Measurements from ENCODE around the gene SOX18.
A peak's percentile ranks its signal among the peaks of the same experiment; 100 is the strongest.
"Not testable (repeated sequence)": the region's sequence is repeated elsewhere in the genome, so short reads cannot be mapped to it uniquely, and the experiment has no call there.

The SOX18 gene

GRCh38 chr20:64049060-64049877 is at the start of gene SOX18:
TSS of gene SOX18 (minus strand) at chr20:64049639. CDS start at chr20:64049516, 123 bp downstream.
- no peak for DNase-seq (ENCODE audit: low spot score)

DNA sequence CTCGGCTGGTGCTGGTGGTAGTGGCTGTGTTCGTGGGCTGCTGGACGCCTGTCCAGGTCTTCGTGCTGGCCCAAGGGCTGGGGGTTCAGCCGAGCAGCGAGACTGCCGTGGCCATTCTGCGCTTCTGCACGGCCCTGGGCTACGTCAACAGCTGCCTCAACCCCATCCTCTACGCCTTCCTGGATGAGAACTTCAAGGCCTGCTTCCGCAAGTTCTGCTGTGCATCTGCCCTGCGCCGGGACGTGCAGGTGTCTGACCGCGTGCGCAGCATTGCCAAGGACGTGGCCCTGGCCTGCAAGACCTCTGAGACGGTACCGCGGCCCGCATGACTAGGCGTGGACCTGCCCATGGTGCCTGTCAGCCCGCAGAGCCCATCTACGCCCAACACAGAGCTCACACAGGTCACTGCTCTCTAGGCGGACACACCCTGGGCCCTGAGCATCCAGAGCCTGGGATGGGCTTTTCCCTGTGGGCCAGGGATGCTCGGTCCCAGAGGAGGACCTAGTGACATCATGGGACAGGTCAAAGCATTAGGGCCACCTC is 49.1 kb upstream of the SOX18 start:
- no peak for DNase-seq (ENCODE audit: low spot score)

DNA sequence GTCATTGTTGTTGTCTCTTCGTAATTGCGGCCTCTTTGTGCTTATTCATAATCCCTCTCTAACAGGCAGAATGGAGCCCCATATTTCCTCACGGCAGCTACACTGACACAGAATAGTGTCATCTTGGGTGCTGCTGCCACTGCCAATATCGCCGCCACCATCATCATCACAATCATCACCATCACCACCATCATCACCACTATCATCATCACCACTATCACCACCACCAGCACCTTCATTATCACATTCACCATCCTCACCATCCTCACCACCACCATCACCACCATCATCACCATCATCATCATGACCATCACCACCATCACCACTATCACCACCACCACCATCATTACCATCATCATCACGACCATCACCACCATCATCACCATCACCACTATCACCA is 47.1 kb upstream of the SOX18 start:
- no peak for DNase-seq (ENCODE audit: low spot score)

GRCh38 chr20:64095927-64096326 is 46.5 kb upstream of the SOX18 start:
- no peak for DNase-seq (ENCODE audit: low spot score)

DNA sequence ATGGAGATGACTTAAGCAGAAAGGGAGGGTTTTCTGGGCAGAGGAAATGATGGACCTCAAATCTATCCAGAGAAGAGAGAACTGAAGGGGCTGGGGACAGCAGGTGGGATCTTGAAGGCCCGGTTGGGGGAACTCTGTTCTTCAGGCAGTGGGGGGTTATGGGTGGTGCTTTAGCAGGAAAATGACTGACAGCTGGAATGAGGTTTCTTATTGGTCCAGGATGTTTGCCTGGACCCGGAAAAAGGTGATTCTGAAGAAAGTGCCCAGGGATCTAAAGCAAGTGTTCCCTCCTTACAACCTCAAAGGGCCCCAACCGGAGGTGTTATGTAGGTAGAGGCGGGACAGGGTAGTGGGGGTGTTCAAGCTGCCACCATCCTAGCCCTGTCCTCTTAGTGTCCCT is 46.0 kb upstream of the SOX18 start:
- no peak for DNase-seq (ENCODE audit: low spot score)

GRCh38 chr20:64093013-64093503 is 43.6 kb upstream of the SOX18 start:
- no peak for DNase-seq (ENCODE audit: low spot score)

- DNase-seq (ENCODE audit: low spot score) = no peak
Observed at GRCh38 chr20:64092258-64093012, 43.0 kb upstream of the SOX18 start.

- no peak for DNase-seq (ENCODE audit: low spot score)
Observed at GRCh38 chr20:64091770-64092169, 42.3 kb upstream of the SOX18 start.

GRCh38 chr20:64091340-64091739 is 41.9 kb upstream of the SOX18 start:
- DNase-seq (ENCODE audit: low spot score) = no peak

DNA sequence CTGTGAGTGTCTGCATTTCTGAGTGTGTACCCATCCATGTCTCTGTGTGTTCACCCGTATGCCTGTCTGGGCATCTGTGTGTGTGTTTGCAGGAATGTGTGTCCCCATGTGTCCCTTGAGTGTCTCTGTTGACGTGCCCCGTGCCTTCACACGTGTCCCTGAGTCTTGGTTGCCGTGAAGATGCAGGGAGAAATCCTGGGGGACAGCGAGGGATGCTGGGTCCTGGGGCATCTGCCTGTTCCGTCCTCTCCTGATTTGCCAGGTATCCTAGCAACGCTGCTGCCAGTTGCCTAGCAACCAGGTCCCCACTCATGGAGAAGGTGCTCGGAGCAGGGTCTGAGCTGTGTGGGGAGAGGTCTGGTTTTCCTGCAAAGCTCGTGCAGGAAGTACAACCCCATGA is 40.7 kb upstream of the SOX18 start:
- no peak for DNase-seq (ENCODE audit: low spot score)

GRCh38 chr20:64088586-64088985 is 39.1 kb upstream of the SOX18 start:
- not testable (repeated sequence) for DNase-seq (ENCODE audit: low spot score)

DNA sequence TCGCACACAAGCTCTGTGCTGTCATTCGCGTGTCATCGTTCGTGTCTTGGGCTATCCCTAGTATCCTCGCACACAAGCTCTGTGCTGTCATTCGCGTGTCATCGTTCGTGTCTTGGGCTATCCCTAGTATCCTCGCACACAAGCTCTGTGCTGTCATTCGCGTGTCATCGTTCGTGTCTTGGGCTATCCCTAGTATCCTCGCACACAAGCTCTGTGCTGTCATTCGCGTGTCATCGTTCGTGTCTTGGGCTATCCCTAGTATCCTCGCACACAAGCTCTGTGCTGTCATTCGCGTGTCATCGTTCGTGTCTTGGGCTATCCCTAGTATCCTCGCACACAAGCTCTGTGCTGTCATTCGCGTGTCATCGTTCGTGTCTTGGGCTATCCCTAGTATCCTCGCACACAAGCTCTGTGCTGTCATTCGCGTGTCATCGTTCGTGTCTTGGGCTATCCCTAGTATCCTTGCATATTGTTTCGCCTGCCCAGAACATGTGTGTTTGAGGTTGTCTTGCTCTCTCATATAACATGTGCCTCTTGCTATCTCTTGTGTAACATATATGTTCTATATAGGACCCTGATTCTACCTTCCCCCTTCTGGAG is 37.9 kb upstream of the SOX18 start:
- DNase-seq (ENCODE audit: low spot score) = not testable (repeated sequence)

DNA sequence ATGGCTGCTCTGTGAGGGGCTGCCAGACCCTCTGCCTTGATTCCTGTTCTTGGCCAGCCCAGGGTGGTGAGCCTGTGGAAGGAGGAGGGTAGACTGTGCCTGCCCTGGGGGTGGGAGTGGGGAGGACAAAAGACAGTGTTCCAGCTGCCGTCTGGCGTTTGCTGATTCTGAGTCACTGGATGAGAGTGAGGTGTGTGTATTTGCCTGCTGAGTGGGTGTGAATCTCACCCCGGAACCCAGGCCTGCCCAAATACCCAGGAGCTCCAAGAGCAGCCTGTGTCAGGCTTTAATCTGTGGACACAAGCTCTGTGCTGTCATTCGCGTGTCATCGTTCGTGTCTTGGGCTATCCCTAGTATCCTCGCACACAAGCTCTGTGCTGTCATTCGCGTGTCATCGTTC is 37.4 kb upstream of the SOX18 start:
- DNase-seq (ENCODE audit: low spot score) = no peak

- no peak for DNase-seq (ENCODE audit: low spot score)
Observed at GRCh38 chr20:64084685-64085152, 35.3 kb upstream of the SOX18 start.

DNA sequence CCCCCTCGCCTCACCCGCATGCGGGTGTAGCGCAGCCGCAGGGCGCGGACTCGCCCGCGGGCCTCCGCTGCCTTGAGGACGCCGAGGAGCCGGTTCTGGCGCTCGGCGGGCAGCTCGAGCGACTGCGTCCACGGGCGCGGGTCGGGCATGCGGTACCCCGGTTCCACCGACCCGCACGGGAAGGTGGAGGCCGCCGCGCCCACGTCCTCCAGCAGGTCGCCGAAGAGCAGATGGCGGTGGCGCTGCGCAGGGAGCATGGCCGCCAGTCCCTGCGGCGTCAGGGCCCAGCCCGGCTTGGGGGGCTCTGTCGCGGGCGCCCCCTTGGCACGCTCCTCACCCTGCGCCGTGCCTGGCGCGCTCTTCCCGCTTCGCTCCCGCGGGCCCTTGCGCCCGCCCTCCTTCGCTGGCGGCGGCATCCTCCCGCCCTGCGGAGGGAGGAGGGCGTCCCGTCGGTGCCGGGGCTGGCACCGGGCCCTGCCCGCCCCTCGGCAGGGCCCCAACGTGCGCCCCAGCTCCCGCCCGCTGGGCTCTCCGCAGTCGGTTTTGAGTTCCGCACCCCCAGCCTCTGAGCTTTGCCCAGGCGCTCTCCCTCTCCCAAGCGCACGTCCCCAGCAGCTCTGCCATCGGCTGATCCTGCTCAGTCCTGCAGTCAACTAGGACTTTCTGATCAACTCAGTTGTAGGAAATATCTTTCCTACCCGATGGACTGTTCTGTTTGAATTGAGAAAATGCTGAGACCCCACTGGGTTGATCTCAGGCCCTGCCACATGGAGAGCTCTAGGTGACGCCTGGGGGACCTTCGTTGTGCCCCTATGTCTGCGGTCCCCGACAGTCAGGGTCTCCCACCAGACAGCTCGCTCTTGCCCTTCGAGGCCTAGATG is 34.6 kb upstream of the SOX18 start, which contains the start of gene LKAAEAR1:
TSS of gene LKAAEAR1 (minus strand) at position 595 of the 881 bp plus-strand sequence. CDS start at position 416, 179 bp downstream.
- DNase-seq (ENCODE audit: low spot score) = no peak

DNA sequence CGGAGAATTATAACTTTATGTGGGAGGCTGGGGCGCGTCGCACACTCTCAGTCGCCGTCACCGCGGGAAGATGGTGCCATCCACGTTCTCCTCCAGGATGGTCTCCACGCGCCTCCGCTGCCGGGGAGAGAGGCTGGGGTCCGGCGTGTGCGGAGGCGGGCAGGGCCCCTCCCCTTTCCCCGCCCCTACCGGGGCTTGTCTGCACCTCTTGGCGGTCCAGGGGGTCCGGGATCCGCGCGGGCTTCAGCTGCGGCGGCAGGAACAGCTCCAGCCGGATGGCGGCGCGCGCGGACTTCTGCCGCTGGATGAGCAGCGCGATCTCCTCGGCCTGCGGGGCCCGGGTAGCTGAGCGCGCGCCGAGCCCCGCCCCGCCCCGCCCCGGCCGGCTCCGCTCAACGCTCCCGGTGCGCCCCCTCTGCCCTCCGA is 34.0 kb upstream of the SOX18 start:
- peak; percentile 66 for DNase-seq (ENCODE audit: low spot score)

DNA sequence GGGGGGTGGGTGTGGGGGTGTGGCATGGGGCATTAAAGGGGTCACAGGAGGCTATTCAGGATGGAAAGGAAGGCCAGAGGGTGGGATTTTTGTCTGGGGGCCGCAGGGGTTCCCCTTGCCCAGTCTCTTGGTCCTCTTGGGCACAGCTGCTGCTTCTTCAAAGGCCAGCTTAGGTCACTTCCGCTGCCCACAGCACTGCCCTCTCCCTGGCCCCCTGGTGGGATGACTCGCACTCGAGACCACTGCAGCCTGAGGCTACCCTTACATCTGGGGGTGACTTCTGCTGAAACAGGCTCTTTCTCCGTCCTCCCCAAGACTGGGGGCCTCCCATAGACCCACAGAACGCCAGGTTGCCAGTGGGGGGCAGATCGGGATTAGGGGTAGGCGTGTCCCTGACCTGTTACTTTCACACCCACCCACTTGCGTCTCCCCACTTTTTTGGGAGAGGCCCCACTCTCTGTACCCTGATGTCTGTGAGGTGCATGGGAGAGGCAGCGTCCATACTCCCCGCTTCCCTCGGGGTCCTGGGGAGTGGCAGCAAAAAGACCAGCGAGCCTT is 33.5 kb upstream of the SOX18 start:
- DNase-seq (ENCODE audit: low spot score) = no peak

DNA sequence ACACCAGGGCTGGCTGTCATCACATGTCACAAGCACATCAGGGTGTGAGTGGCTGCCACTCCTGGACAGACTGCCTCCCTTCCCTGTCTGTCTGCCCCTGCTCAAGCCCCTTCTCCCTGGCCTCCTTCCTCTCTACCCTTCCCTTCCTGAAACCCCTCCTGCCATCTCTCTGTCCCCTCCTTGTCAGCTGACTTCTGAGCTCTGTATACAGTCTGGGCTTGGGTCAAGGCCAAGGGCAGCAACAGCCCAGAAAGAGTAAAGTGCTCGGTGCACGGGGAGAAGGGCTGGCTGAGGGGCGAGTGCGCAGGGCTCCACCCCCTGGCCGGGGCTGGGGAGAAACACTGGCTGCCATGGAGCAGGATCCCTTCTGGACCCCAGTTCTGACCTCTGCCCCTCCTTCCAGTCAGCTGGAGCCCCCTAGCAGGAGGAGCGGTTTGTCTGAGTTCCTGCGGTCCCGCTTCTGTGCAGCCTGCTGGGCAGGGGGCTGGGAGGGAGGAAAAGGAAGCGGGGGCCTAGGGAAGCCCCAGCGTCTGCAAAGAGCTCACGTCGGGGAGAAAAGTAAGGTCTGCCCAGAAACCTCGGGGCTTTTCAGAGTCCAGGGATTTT is 32.8 kb upstream of the SOX18 start:
- no peak for DNase-seq (ENCODE audit: low spot score)

DNA sequence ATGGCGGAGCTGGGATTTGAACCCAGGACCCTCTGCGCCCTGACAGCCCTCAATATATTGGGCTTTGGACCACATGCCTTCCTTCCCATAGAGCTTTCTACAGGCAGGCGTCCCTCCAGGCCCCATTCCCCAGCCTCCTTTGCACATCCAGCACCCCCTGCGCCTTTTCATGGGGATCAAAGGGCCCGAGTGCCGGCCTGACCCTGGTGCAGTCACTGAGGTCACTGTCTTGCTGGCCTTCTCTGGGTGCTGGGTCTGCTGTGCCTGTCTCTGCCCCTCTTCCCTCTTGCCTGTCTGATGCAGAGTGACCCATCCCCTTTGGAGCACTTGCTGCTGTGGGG is 32.2 kb upstream of the SOX18 start:
- no peak for DNase-seq (ENCODE audit: low spot score)

GRCh38 chr20:64080813-64081623 is 31.6 kb upstream of the SOX18 start:
- no peak for DNase-seq (ENCODE audit: low spot score)
